ENCODE data around the gene ARHGAP6.

Gene ARHGAP6

DNA sequence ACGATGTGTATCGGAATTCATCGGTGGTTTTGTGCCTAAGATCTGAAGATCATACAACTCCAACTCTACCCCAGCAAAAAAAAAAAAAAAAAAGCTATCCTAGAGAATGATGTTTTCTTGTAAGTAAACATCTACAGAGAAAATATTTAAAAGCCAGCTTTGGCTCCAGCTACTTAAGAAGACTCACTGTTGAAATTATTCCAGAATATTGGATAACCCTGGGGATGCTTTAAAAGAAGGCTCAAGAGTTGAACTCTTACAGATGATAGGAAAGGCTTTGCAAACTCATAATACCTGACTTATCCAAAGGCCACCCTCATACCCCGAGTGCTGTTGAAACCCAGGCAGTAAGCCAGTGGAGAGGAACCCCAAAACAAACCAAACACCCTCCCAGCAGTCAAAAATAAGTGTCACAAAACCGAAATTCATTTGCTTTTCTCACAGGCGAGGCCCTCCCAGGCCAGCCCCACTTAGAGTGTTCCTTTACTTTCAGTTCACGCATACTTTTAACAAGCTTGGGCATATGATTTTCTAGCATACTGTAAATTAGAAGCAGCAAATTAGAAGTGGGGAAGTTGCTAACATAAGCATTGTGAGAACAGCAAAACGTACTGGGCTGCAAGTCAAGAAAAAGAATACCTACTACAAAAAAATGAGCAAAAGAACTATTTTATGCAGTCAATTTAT is 375.2 kb downstream of the ARHGAP6 start:
- no peak overlapping the region for H3K4me3 ChIP-seq (ENCODE audit: low read depth, low read length)
- no peak for DNase-seq (ENCODE audit: low read depth)
- TF ChIP-seq, protein P1, sequence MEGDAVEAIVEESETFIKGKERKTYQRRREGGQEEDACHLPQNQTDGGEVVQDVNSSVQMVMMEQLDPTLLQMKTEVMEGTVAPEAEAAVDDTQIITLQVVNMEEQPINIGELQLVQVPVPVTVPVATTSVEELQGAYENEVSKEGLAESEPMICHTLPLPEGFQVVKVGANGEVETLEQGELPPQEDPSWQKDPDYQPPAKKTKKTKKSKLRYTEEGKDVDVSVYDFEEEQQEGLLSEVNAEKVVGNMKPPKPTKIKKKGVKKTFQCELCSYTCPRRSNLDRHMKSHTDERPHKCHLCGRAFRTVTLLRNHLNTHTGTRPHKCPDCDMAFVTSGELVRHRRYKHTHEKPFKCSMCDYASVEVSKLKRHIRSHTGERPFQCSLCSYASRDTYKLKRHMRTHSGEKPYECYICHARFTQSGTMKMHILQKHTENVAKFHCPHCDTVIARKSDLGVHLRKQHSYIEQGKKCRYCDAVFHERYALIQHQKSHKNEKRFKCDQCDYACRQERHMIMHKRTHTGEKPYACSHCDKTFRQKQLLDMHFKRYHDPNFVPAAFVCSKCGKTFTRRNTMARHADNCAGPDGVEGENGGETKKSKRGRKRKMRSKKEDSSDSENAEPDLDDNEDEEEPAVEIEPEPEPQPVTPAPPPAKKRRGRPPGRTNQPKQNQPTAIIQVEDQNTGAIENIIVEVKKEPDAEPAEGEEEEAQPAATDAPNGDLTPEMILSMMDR (IDR thresholded peaks at IDR 0.05; ENCODE audit: low read depth, low read length, missing control alignments): no peak
- in situ Hi-C loops (cut with HindIII; ENCODE audit: low sequenced_read_pairs): no loop called here

GRCh38 chrX:11287505-11287904 is 378.2 kb downstream of the ARHGAP6 start:
- H3K4me3 ChIP-seq (ENCODE audit: low read depth, low read length): no peak overlapping the region
- DNase-seq (ENCODE audit: low read depth): no peak
- in situ Hi-C loops (cut with HindIII; ENCODE audit: low sequenced_read_pairs): no loop called here
- TF ChIP-seq, protein P1 (IDR thresholded peaks at IDR 0.05; ENCODE audit: low read depth, low read length, missing control alignments): no peak

DNA sequence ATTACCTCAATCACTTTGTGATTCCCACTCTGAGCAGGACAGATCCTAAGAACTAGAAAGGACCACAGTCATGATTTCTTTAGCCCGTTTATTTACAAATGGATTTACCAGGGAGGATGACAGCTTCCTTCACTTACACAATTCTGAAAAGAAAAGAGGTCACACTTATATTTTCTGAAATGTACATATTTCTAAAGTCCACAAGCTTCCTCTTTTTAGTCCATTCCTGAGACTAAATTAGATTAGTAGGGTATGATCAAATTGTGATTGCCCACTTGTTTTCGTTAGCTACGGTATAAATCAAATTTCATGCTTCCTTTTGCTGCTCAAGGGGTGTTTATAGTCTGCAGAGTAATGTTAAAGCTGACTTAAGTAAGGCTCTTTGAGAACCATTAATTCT is 380.1 kb downstream of the ARHGAP6 start:
- H3K4me3 ChIP-seq (ENCODE audit: low read depth, low read length): no peak overlapping the region
- no peak for DNase-seq (ENCODE audit: low read depth)
- in situ Hi-C loops (cut with HindIII; ENCODE audit: low sequenced_read_pairs): no loop called here
- TF ChIP-seq, protein P1 (IDR thresholded peaks at IDR 0.05; ENCODE audit: low read depth, low read length, missing control alignments): no peak

DNA sequence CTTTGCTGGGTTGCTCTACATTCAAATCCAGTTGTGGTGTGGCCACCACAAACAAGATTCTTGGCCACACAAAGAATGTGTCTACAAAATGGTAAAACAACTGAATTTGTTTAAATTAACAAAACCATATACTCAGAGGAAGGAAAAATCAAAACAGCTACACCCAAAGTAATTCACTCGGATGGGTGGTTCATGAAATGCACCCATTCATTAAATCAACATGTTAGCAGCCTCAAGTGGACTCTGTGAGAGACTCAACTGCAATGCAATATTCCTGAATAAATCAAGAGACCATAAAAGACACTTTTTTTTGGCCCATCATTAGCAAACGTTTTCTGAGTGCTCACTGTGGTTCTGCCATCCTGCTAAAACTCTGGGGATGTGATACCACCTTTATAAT is 383.7 kb downstream of the ARHGAP6 start:
- TF ChIP-seq, protein P1 (IDR thresholded peaks at IDR 0.05; ENCODE audit: low read depth, low read length, missing control alignments): no peak

GRCh38 chrX:11273544-11273943 is 392.2 kb downstream of the ARHGAP6 start:
- no peak for DNase-seq (ENCODE audit: low read depth)
- TF ChIP-seq, protein P1 (IDR thresholded peaks at IDR 0.05; ENCODE audit: low read depth, low read length, missing control alignments): no peak
- no peak overlapping the region for H3K4me3 ChIP-seq (ENCODE audit: low read depth, low read length)
- in situ Hi-C loops (cut with HindIII; ENCODE audit: low sequenced_read_pairs): no loop called here

More for the DNA sequence above, 383.7 kb downstream of the ARHGAP6 start:
- in situ Hi-C loops (cut with HindIII; ENCODE audit: low sequenced_read_pairs): no loop called here
- no peak overlapping the region for H3K4me3 ChIP-seq (ENCODE audit: low read depth, low read length)
- DNase-seq (ENCODE audit: low read depth): no peak

DNA sequence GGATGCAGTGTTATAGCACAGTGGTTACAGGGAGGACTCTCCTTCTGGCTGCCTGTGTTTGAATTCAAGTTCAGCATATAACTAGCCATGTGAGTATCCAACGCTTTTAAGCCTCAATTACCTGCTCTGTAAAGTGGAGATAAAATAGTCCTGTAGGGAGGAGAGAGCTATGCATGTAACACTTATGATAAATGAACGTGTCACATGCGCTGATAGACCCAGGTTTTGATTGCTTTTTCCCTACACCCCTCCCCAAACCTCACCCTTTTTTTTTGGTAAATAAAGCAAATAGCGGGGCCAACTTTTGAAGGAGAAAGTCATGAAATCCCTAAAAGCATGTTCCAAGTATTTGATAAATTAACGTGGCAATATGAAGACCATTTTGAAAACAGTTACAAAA is 392.9 kb downstream of the ARHGAP6 start:
- no peak for DNase-seq (ENCODE audit: low read depth)
- no peak overlapping the region for H3K4me3 ChIP-seq (ENCODE audit: low read depth, low read length)
- TF ChIP-seq, protein P1 (IDR thresholded peaks at IDR 0.05; ENCODE audit: low read depth, low read length, missing control alignments): no peak
- in situ Hi-C loops (cut with HindIII; ENCODE audit: low sequenced_read_pairs): no loop called here
